GM13976 (cell line): ENCODE measurements around the gene AADACL2.
"Not testable (repeated sequence)": the region's sequence is repeated elsewhere in the genome, so short reads cannot be mapped to it uniquely, and the experiment has no call there.

Experiments used
- DNase-seq: peaks from one replicate; pipeline ENCODE4 v3.0.0; 2012; ENCODE audit warnings: low spot score
- in situ Hi-C: fragments of 300-500 bp; cut with MboI; formaldehyde crosslinking; loops from one replicate; pipeline ENCODE4 v1.12.0; 2022; ENCODE audit warnings: low sequenced_read_pairs, mixed read lengths, inconsistent platforms; ENCODE audit not compliant: unreplicated experiment
- TF ChIP-seq, protein P1 (sequence below): IDR thresholded peaks from 2 replicates; pipeline ENCODE4 v1.5.1; 2012; ENCODE audit warnings: borderline replicate concordance, mild to moderate bottlenecking; ENCODE audit not compliant: insufficient read depth; ENCODE audit errors: extremely low read depth, missing control alignments, control extremely low read depth

The AADACL2 gene

DNA sequence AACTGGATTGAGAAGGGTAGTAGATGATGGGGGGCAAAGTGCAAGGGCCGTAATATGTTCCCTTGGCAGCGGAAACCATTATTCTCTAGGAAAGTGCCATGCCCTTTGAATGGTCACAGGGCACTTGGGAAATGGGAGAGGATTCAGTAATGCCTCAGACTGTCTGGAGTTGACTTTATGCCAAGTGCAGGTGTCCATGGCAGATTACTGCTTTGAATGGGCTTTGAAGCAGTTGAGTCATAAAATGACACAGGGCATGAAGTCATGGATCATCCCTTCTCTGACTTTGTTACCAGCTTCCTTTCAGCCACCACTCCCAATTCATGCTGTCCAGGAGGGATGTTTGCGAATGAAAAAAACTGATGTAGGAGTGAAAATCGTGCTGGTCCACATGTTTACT is 20.1 kb downstream of the AADACL2 start:
- in situ Hi-C loops, result no loop called here
- no peak for DNase-seq

DNA sequence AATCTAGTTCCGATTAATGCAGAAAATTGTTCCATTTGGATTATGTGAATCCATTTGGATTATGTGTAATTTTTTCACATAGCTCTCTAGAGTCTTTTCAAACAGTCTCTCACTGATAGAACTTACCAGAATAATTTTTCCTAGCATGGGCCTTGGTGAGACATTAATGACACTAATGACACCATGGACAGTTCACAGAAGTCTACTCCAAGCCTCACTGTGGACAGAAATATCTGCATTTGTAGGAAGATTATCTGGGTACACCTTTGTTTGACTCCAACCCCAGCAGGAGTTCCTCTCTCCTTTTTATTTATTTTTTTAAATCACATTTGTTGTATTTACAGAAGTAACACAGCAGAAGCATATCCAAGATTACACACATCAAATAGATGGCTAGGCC is 27.9 kb downstream of the AADACL2 start:
- DNase-seq, result no peak
- in situ Hi-C loops, result no loop called here

More for the DNA sequence above, 20.1 kb downstream of the AADACL2 start:
- TF ChIP-seq, protein P1, sequence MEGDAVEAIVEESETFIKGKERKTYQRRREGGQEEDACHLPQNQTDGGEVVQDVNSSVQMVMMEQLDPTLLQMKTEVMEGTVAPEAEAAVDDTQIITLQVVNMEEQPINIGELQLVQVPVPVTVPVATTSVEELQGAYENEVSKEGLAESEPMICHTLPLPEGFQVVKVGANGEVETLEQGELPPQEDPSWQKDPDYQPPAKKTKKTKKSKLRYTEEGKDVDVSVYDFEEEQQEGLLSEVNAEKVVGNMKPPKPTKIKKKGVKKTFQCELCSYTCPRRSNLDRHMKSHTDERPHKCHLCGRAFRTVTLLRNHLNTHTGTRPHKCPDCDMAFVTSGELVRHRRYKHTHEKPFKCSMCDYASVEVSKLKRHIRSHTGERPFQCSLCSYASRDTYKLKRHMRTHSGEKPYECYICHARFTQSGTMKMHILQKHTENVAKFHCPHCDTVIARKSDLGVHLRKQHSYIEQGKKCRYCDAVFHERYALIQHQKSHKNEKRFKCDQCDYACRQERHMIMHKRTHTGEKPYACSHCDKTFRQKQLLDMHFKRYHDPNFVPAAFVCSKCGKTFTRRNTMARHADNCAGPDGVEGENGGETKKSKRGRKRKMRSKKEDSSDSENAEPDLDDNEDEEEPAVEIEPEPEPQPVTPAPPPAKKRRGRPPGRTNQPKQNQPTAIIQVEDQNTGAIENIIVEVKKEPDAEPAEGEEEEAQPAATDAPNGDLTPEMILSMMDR, result no peak

DNA sequence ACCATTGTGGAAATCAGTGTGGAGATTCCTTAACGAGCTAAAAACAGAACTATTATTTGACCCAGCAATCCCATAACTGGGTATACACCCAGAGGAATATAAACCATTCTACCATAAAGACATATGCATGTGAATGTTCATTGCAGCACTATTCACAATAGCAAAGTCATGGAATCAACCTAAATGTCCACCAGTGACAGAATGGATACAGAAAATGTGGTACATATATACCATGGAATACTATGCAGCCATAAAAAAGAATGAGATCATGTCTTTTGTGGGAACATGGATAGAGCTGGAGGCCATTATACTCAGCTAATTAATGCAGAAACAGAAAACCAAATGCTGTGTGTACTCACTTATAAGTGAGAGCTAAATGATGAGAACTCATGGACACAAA is 31.0 kb downstream of the AADACL2 start:
- DNase-seq, in situ Hi-C loops: not testable (repeated sequence)

More for the DNA sequence above, 27.9 kb downstream of the AADACL2 start:
- TF ChIP-seq, protein P1, result no peak

DNA sequence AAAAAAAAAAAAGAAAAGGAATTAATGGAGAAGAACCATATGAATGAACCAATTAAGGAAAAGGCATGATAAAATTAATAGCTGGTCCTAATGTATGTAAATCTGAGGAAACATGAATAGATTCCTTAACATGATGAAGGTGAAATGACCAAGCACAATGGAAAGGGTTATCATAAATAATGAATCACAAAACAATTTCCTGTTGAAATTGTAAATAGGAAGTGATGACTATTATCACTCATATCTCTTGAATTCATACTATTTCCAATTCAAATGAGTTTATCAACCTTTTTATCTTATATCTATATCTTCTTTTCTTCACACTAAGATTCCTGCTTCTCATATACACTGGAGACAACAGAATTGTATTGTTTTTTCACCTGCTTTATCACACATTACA is 32.0 kb downstream of the AADACL2 start:
- DNase-seq, result no peak
- TF ChIP-seq, protein P1, result no peak
- in situ Hi-C loops, result no loop called here

DNA sequence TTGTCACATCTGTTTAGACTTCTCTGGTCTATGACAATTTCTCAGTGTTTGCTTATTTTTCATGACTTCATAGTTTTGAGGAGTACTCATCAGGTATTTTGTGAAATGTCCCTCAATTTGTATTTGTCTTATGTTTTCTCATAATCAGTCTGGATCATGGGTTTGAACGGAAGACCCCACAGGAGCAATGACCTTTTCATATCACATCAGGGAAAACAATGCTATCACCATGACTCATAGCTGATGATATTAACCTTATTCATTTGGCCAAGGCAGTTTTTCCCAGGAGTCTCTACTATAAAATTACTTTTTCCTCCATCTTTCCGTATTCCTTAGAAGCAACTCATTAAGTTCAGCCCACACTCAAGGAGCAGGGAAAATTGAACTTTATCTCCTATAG is 32.7 kb downstream of the AADACL2 start:
- no peak for DNase-seq
- TF ChIP-seq, protein P1, result no peak
- in situ Hi-C loops, result no loop called here

DNA sequence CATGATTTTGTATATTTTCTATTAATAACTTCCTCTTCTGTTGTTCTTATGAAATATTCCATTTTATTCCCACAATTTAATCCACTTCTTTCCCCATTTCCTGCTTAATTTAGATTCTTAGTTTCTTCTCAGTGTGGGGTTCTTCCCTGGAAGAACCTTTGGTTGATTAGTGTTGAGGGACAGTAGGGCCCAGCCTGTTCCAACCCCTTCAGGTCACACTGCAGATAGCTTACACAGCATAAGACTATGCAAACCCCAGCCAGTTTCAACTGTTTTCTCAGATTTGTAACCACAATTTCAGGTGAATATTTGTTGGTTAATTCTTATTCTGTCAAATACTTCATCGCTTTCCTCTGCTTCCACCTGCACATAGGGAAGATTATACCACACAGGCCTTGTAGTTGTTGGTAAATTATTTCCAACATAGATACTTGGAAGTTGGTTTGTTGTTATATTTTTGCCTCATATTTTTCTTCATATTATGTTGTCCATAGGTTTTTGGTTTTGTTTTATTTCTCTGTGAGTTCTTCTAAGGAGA is 34.7 kb downstream of the AADACL2 start:
- in situ Hi-C loops, result no loop called here

DNA sequence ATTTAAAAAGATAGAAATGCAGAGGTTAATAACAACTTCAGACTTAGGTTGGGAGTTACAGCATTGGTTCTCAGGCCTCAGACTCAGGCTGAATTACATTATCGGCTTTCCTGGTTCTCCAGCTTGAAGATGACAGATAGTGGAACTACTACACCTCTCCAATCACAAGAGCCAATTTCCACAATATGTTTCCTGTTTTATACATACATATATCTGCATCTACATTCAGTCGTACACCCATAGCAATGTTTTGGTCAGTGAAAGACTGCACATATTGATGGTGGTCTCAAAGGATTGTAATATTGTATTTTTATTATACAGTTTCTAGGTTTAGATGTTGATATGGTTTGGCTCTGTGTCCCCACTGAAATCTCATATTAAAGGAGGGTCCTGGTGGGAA is 35.4 kb downstream of the AADACL2 start:
- in situ Hi-C loops, result no loop called here
- DNase-seq, result no peak

More for the DNA sequence above, 34.7 kb downstream of the AADACL2 start:
- TF ChIP-seq, protein P1, result no peak
- no peak for DNase-seq

More for the DNA sequence above, 35.4 kb downstream of the AADACL2 start:
- TF ChIP-seq, protein P1, result no peak
